ENCODE data around the gene NEFH.
"Not testable (repeated sequence)": the region's sequence is repeated elsewhere in the genome, so short reads cannot be mapped to it uniquely, and the experiment has no call there.

NEFH gene

DNA sequence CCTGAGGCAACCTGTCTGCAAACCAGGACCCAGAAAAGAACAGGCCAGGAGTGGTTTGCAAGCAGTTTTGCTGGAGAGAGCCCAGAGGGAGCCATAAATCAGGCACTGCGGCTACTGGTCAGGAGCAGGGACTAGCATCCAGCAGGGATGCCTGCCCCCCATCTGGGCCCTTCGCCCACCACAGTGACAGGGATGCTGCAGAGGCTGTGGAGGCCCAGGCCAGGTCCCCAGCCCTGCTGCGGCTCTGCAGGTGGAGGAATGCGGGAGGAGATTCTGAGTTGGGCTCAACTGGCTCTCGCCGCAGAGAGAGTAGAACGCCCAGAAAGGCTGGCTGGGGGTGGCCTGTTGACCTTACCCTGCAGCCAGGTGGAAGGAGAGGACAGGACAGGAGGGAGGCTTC, 16.4 kb upstream of the NEFH start:
- DNase-seq: no peak

- DNase-seq: no peak
Observed at GRCh38 chr22:29464581-29464980, 15.4 kb upstream of the NEFH start.

DNA sequence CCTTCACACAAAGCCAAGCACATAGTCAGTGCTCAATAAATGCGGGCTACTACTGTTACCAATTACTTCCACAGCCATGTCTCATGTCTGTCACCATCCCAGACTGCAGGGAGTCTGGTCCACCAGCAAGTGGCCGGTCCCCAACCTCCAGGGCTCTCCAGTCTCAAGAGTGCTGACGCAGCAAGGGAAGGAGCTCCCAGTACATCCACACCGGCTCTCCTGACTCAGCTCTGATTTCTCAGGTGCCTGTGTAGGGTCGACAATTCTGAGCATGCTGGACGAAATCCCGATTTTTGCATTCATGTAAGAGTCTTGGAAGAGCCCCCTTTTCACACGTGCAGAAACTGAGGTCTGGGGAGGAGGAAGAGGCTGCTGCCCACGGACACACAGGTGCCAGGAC, 10.3 kb upstream of the NEFH start:
- no peak for DNase-seq

GRCh38 chr22:29470159-29470855, 9.7 kb upstream of the NEFH start:
- peak in 1 of 2 experiments; percentile 1 for DNase-seq

- no peak for DNase-seq
Observed at GRCh38 chr22:29473001-29473400, 7.0 kb upstream of the NEFH start.

GRCh38 chr22:29475550-29475949, 4.5 kb upstream of the NEFH start:
- DNase-seq: no peak

DNA sequence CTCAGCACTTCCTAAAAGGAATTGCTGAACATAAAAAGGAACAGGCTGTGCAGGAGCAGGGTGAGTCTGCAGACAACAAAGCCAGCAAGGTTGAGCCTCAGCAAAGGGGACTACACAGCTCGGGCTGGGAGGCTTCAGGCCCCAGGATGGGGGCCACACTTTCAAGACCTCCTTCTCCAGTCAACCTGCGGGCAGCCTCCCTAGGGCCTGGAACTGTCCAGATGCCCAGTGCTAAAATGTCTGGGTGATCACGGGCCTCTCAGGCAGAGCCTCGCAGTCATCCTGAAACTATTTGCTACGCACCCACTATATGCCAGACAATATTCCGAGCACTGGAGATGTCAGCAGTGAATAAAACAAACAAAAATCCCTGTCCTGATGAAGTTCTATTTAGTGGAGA, 3.9 kb upstream of the NEFH start:
- DNase-seq: no peak

- DNase-seq: no peak
Observed at GRCh38 chr22:29477723-29478318, 2.2 kb upstream of the NEFH start.

DNA sequence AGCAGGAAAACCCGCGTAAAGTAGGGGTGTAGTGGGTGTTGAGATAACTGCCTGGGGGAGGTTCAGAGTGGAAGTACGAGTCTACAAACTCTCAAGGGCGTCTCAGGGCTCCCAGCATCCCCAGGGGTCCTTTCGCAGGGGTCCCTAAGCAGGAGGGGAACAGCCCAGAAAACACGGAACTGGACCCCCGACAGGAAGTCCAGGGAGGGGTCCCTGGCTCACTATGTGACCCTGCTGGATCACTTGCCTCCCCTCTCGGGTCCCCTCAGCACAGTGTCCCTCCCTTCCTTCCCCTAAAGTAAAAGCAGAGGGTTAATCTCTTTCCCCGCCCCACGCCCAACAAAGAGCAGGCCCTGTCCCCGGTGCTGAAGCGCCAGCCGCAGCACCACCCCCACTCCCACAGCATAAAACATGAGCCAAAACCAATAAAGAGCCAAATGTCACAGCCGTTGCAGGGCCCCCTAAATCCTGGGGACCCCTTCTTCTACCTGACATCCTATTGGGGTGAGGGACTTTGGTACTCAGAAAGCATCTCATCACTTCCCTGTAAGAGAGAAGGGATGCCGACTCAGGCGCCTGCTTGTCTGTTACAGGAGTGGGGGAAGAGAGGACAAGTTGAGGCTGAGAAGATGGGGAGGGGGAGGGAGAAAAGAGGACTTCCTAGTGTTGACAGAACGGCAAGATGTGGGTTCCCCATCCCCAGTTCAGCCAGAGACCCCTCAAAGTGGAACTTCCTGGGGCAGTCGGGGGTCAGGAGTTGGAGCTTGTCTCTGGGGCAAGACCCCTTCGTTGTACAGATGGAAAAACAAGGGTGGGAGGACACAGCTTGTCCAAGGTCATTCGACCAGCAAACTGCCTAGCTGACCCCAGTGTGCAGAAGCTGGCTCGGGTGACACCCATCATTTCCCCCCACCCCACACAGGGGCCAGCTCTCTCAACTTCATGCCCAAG, 1.4 kb upstream of the NEFH start:
- DNase-seq: peak in 1 of 2 experiments; percentile 3

GRCh38 chr22:29480262-29480511, 169 bp downstream of the NEFH start:
- no peak for DNase-seq

- DNase-seq: no peak
Observed at GRCh38 chr22:29480512-29481264, 670 bp downstream of the NEFH start.

- no peak for DNase-seq
Observed at GRCh38 chr22:29481265-29482000, 1.4 kb downstream of the NEFH start.

- no peak for DNase-seq
Observed at GRCh38 chr22:29482253-29482652, 2.2 kb downstream of the NEFH start.

DNA sequence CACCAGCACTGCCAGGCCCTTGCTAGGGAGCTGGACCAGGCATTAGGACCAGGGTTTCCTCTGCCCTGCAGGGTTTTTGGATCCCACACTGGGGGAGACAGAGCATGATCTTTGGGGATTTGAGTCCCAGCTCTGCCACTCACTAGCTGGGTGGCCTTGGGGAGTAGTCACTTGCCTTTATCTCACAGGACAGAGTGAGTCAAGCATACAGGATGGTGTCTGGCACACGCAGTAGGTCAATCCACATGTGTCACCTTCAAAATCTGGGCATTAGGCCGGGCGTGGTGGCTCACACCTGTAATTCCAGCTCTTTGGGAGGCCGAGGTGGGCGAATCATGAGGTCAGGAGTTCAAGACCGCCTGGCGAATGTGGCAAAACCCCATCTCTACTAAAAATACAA, 2.7 kb downstream of the NEFH start:
- DNase-seq: no peak

DNA sequence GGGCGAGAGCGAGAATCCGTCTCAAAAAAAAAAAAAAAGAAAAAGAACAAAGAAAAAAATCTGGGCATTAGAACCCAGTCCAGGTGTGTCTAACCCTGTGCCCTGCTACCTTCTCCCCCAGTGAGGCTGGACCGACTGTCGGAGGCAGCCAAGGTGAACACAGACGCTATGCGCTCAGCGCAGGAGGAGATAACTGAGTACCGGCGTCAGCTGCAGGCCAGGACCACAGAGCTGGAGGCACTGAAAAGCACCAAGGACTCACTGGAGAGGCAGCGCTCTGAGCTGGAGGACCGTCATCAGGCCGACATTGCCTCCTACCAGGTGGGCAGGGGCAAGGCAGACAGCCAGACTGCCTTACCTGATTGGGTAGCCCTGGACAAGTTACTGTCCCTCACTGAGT, 3.2 kb downstream of the NEFH start:
- DNase-seq: no peak

- DNase-seq: no peak
Observed at GRCh38 chr22:29484642-29485041, 4.6 kb downstream of the NEFH start.

- DNase-seq: no peak
Observed at GRCh38 chr22:29485448-29485847, 5.4 kb downstream of the NEFH start.

DNA sequence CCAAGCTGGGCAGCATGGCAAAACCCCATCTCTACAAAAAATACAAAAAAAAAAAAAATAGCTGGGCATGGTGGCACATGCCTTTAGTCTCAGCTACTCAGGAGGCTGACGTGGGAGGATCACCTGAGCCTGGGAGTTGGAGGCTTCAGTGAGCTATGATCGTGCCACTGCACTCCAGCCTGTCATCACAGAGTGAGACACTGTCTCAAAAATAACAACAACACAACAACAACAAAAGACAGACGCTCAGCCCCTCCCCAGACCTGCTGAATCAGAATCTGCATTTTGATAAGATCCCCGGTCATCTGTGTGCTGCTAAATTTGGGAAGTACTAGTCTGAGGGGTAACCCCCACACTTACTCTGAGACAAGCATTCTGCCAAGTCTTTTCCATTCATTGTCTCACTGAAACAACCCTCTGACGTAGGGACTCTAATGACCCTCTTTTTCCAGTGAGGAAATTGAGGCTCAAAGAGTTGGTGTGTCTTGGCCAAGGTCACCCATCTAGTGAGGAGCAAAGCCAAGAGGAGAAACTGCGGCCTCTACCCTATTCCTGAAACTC, 7.5 kb downstream of the NEFH start:
- no peak for DNase-seq

GRCh38 chr22:29489127-29489780, 9.2 kb downstream of the NEFH start:
- not testable (repeated sequence) for DNase-seq

DNA sequence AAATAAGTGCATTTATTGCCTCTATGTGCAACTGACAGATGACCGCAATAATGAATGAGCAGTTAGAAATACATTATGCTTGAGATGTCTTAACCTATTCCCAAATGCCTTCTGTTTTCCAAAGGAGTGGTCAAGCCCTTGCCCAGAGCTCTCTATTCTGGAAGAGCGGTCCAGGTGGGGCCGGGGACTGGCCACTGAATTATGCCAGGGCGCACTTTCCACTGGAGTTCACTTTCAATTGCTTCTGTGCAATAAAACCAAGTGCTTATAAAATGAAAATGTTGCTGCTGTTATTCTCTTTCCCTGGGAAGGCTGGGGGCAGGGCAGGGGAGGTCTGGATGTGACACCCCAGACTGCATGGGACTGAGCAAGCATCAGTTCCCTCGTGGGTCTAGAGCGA, 11.0 kb downstream of the NEFH start:
- DNase-seq: no peak

GRCh38 chr22:29493636-29494035, 13.6 kb downstream of the NEFH start:
- DNase-seq: no peak

DNA sequence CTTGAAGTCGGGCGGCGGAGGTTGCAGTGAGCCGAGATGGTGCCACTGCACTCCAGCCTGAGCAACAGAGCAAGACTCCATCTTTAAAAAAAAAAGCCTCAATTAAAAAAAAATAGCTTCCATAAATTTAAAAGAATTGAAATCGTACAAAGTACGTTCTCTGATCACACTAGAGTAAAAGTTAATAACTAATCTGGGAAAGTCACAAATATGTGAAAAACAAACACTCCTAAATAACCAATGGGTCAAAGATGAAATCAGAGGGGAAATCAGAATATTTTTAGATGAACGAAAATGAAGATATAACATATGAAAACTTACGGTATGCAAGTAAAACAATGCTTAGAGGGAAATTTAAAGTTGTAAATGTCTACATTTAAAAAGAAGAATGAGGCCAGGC, 19.8 kb downstream of the NEFH start:
- no peak for DNase-seq

Measured in AML-193 (cell line).